Gastrocnemius medialis (tissue), 4 donors: ENCODE data around the gene ANKRD36.
"Not testable (repeated sequence)": the region's sequence is repeated elsewhere in the genome, so short reads cannot be mapped to it uniquely, and the experiment has no call there.

ENCODE experiments used
- CTCF ChIP-seq, 5 experiments: fragments of 450-650 bp in 3 of 5; fragments of 200-600 bp in 2 of 5; sonication (generic) in 2 of 5; IDR thresholded peaks in 4 of 5; conservative IDR thresholded peaks in 1 of 5; 1 replicate in 4 of 5; 2 replicates in 1 of 5; pipeline ENCODE4 v1.5.1; 2016 to 2019; ENCODE audit warnings: antibody characterized with exemption in 5 of 5, mild to moderate bottlenecking in 3 of 5, moderate library complexity in 3 of 5
- POLR2A ChIP-seq, 2 donors: fragments of 450-650 bp; IDR thresholded peaks; one replicate each; pipeline ENCODE4 v1.6.1; 2017; ENCODE audit warnings: antibody characterized with exemption in 2 of 2, mild to moderate bottlenecking in 2 of 2, moderate library complexity in 2 of 2

GRCh38 chr2:97098786-97099372 lies 14.1 kb upstream of the ANKRD36 start:
- TF ChIP-seq CTCF (IDR thresholded peaks at IDR 0.05 in 4 of 5, conservative IDR thresholded peaks at IDR 0.05 in 1 of 5); POLR2A (IDR thresholded peaks at IDR 0.05): not testable (repeated sequence)
